Heart right ventricle (tissue), 16 donors: ENCODE data around the gene FBXO7. TPM values are rescaled to one million over a fixed set of nuclear protein-coding genes. Genes with fewer than 3 reads are reported as not detected.

ENCODE experiments used
- ATAC-seq, 8 donors: fragments of 200-7000 bp; cut with Tn5 transposase; one replicate each; pipeline ENCODE4 v1.9.1; 2020; ENCODE audit warnings: mild to moderate bottlenecking in 8 of 8, moderate library complexity in 8 of 8, moderate number of reproducible peaks in 1 of 8
- DNase-seq, 2 donors: peaks; one replicate each; pipeline ENCODE4 v3.0.0-alpha.2; 2020
- H3K27ac ChIP-seq, 10 donors: fragments of 200-600 bp; sonication (generic) in 2 of 10; one replicate each; pipeline versions ENCODE4 v1.5.0 to v1.8.0; 2020 to 2022; ENCODE audit warnings: mild to moderate bottlenecking in 3 of 10
- H3K27me3 ChIP-seq, 7 donors: fragments of 200-600 bp; one replicate each; pipeline ENCODE4 v1.8.0; 2021 to 2022; ENCODE audit warnings: mild to moderate bottlenecking in 2 of 7
- H3K36me3 ChIP-seq, 9 donors: fragments of 200-600 bp; sonication (generic) in 1 of 9; one replicate each; pipeline versions ENCODE4 v1.5.0 to v1.8.0; 2020 to 2022; ENCODE audit warnings: mild to moderate bottlenecking in 2 of 9
- H3K4me1 ChIP-seq, 9 donors: fragments of 200-600 bp; sonication (generic) in 1 of 9; one replicate each; pipeline versions ENCODE4 v1.5.0 to v1.8.0; 2020 to 2022; ENCODE audit warnings: mild to moderate bottlenecking in 4 of 9
- H3K4me3 ChIP-seq, 10 donors: fragments of 200-600 bp; sonication (generic) in 2 of 10; one replicate each; pipeline versions ENCODE4 v1.5.0 to v1.8.0; 2020 to 2022; ENCODE audit warnings: mild to moderate bottlenecking in 7 of 10, moderate library complexity in 2 of 10
- H3K9me3 ChIP-seq, 11 donors: fragments of 200-600 bp in 10 of 11; sonication (generic) in 2 of 11; one replicate each; pipeline versions ENCODE4 v1.5.0 to v1.8.0; 2013 to 2022; ENCODE audit warnings: mild to moderate bottlenecking in 2 of 11, control low read depth in 1 of 11, moderate library complexity in 1 of 11
- WGBS, 2 donors: extraction: QIAGEN DNeasy Blood & Tissue Kit; methylation state at CpG; one replicate each; pipeline ENCODE4 v1.1.7; 2013; ENCODE audit warnings: inconsistent platforms in 1 of 2; 5-methylcytosine and 5-hydroxymethylcytosine counted together
- intact Hi-C, 10 donors: fragments of 100-400 bp; cut with DNase I; formaldehyde crosslinking; loops; one replicate each; pipeline versions ENCODE4 v1.11.1 to v1.14.2; 2022
- polyA plus RNA-seq, 2 donors: library from polyadenylated mRNA; stranded (reverse); fragments of 200-250 nt; gene quantifications; one replicate each; pipeline ENCODE4 v1.2.3, GENCODE V29; 2013
- total RNA-seq, 10 donors: library from RNA; stranded (reverse); fragmentation: NEBNext Ultra II Directional in 3 of 10; extraction: Animal tissue kit (Norgen Biotek cat#: 25700) in 3 of 10; gene quantifications; one replicate each; pipeline versions ENCODE4 v1.2.1 to v1.2.4, GENCODE V29; 2021 to 2023
- TF ChIP-seq, protein P1 (sequence below), 9 donors: fragments of 200-600 bp; sonication (generic) in 2 of 9; IDR thresholded peaks; one replicate each; pipeline versions ENCODE4 v1.5.0 to v1.8.0; 2021 to 2022; ENCODE audit warnings: antibody characterized with exemption in 9 of 9, mild to moderate bottlenecking in 5 of 9, moderate library complexity in 1 of 9
- donor health status: Arrhythmogenic right ventricular cardiomyopathy.
- donor health status: ischemic (EF 13 %, LVEDD 7.1; RV severe dilation, severe dysfunction).
- donor health status: healthy with polysubstance abuse.
- donor health status: DM: no; HTN: yes; CAD: no.
- donor health status: DM: no; HTN: no; CAD: no.
- donor health status: ischemic (EF 25% LVEDD 6.9; RV normal size, moderate dysfunction).
- donor health status: ischemic (EF 25% LVEDD 5.7; RV mildly dilated, moderate dysfunction).
- donor health status: healthy.
- donor health status: DM: yes; HTN: yes; CAD: no.
- donor health status: Ischemic cardiomyopathy.
- donor health status: ischemic (EF 35%, LVEDD 5.7; RV mildly dilated, moderate dysfunction).
- donor health status: nonischemic (EF 11% LVEDD 7.7; RV severe dilation, severe dysfunction).
- donor health status: DM: yes; HTN: yes; CAD: no.
- donor health status: PGD.
- donor health status: ischemic (EF 29% LVEDD 5.4; RV normal size, mild dysfunction).
- donor health status: nonischemic (EF 23%, LVEDD 6.1; RV moderate dilation, normal function).

FBXO7 gene
- total and polyA plus RNA-seq, 12 donors: 21.1 to 52.2 (median 37.6) TPM

- Histone ChIP-seq H3K9me3 (no peaks in the 10 kb centered on the region), H3K36me3 (no peaks in the 10 kb centered on the region), H3K27me3 (peaks cover 0 to 49% (median 28%) of the 10 kb centered on the region in 7 donors), H3K27ac (no peak overlapping the region), H3K4me1 (no peaks in the 10 kb centered on the region), H3K4me3 (no peak overlapping the region)
- DNase-seq (no peak), ATAC-seq (no peak)
- intact Hi-C loops: no loop called here
- 51% methylated on average over 6 of the region's 6 CpGs for WGBS, 2 donors
- TF ChIP-seq, protein P1, sequence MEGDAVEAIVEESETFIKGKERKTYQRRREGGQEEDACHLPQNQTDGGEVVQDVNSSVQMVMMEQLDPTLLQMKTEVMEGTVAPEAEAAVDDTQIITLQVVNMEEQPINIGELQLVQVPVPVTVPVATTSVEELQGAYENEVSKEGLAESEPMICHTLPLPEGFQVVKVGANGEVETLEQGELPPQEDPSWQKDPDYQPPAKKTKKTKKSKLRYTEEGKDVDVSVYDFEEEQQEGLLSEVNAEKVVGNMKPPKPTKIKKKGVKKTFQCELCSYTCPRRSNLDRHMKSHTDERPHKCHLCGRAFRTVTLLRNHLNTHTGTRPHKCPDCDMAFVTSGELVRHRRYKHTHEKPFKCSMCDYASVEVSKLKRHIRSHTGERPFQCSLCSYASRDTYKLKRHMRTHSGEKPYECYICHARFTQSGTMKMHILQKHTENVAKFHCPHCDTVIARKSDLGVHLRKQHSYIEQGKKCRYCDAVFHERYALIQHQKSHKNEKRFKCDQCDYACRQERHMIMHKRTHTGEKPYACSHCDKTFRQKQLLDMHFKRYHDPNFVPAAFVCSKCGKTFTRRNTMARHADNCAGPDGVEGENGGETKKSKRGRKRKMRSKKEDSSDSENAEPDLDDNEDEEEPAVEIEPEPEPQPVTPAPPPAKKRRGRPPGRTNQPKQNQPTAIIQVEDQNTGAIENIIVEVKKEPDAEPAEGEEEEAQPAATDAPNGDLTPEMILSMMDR (IDR thresholded peaks at IDR 0.05): peak in 1 of 9 donors; percentile 12
Observed at GRCh38 chr22:32444068-32444467, 30.5 kb upstream of the FBXO7 start.

DNA sequence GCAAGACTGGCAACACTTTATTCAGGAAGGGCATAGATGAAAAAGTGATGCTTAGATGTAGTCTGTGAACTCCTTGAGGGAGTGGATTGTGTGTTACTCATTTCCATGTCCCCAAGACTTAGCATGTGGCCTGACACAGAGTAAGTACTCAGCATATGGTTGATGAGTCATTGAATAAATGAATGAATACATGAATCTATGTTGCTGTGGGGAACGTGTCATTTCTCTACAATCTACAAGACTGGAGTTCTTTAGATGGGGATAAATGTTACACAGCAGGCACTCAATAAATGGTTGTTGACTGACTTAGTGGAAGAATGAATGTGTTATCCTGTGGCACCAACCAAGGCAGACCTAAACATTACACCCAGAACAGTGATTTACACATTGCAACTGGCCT, 28.3 kb upstream of the FBXO7 start:
- H3K27ac ChIP-seq: no peak overlapping the region
- TF ChIP-seq, protein P1 (IDR thresholded peaks at IDR 0.05): no peak
- no peaks in the 10 kb centered on the region for H3K9me3 ChIP-seq
- peaks cover 0 to 52% (median 16%) of the 10 kb centered on the region in 7 donors for H3K27me3 ChIP-seq
- DNase-seq (no peak), ATAC-seq (no peak)
- intact Hi-C loops: no loop called here
- no peaks in the 10 kb centered on the region for H3K4me1 ChIP-seq
- H3K4me3 ChIP-seq: no peak overlapping the region
- 52 to 58% methylated on average over 1 of the region's 1 CpG for WGBS, 2 donors
- no peaks in the 10 kb centered on the region for H3K36me3 ChIP-seq

- no peak overlapping the region for H3K27ac ChIP-seq
- no peaks in the 10 kb centered on the region for H3K36me3 ChIP-seq
- WGBS, 2 donors: 64 to 65% methylated on average over 4 of the region's 4 CpGs
- no peaks in the 10 kb centered on the region for H3K4me1 ChIP-seq
- DNase-seq: no peak
- H3K9me3 ChIP-seq: no peaks in the 10 kb centered on the region
- H3K4me3 ChIP-seq: no peak overlapping the region
- H3K27me3 ChIP-seq: peaks cover 0 to 34% (median 12%) of the 10 kb centered on the region in 7 donors
- no peak for ATAC-seq
- TF ChIP-seq, protein P1 (IDR thresholded peaks at IDR 0.05): no peak
- intact Hi-C loops: no loop called here
Observed at GRCh38 chr22:32448980-32449379, 25.6 kb upstream of the FBXO7 start.

GRCh38 chr22:32457031-32457430, 17.6 kb upstream of the FBXO7 start:
- H3K9me3 ChIP-seq: no peaks in the 10 kb centered on the region
- WGBS, 2 donors: 81 to 85% methylated on average over 4 of the region's 4 CpGs
- H3K27me3 ChIP-seq: peaks cover 0 to 57% (median 32%) of the 10 kb centered on the region in 7 donors
- TF ChIP-seq, protein P1 (IDR thresholded peaks at IDR 0.05): no peak
- no peak overlapping the region for H3K4me3 ChIP-seq
- no peak overlapping the region for H3K27ac ChIP-seq
- intact Hi-C loops: no loop called here
- H3K4me1 ChIP-seq: no peaks in the 10 kb centered on the region
- H3K36me3 ChIP-seq: no peaks in the 10 kb centered on the region
- DNase-seq (no peak), ATAC-seq (no peak)
